Mesendoderm (in vitro differentiated cells): Measurements from ENCODE around the gene SEPTIN7. TPM values are rescaled to one million over a fixed set of nuclear protein-coding genes. Genes with fewer than 3 reads are reported as not detected.

Experiments
- DNase-seq: peaks from one replicate; pipeline ENCODE4 v3.0.0; 2013
- H2AK5ac ChIP-seq: 2 replicates; pipeline ENCODE4 v1.6.1; 2013; ENCODE audit warnings: low read length, inconsistent platforms
- H2BK120ac ChIP-seq: 2 replicates; pipeline ENCODE4 v1.6.1; 2013; ENCODE audit warnings: low read depth, mild to moderate bottlenecking, low read length, moderate library complexity, mixed read lengths
- H2BK15ac ChIP-seq: replicated peaks from 2 replicates; pipeline ENCODE4 v1.6.1; 2013; ENCODE audit warnings: low read depth, mild to moderate bottlenecking, moderate library complexity
- H2BK5ac ChIP-seq: 2 replicates; pipeline ENCODE4 v1.6.1; 2013; ENCODE audit warnings: low read length, inconsistent platforms
- H3K18ac ChIP-seq: 2 replicates; pipeline ENCODE4 v1.6.1; 2013; ENCODE audit warnings: mild to moderate bottlenecking, low read length, mixed read lengths
- H3K23ac ChIP-seq: one replicate; pipeline ENCODE4 v1.6.1; 2013; ENCODE audit warnings: low read length
- H3K27ac ChIP-seq: 2 replicates; pipeline ENCODE4 v1.5.1; 2013; ENCODE audit warnings: low read depth, mild to moderate bottlenecking, inconsistent platforms, low read length, moderate library complexity
- H3K27me3 ChIP-seq: 2 replicates; pipeline ENCODE4 v1.6.1; 2013; ENCODE audit warnings: low read length, control low read depth, mild to moderate bottlenecking, inconsistent platforms; ENCODE audit not compliant: insufficient read depth, poor library complexity
- H3K36me3 ChIP-seq: 2 replicates; pipeline ENCODE4 v1.6.1; 2013; ENCODE audit warnings: low read length, inconsistent platforms; ENCODE audit not compliant: control insufficient read depth, insufficient read depth
- H3K4ac ChIP-seq: one replicate; pipeline ENCODE4 v1.6.1; 2013; ENCODE audit warnings: low read depth, mild to moderate bottlenecking, low read length, moderate library complexity
- H3K4me1 ChIP-seq: 2 replicates; pipeline ENCODE4 v1.6.1; 2013; ENCODE audit warnings: low read depth, low read length, inconsistent platforms; ENCODE audit not compliant: control insufficient read depth
- H3K4me2 ChIP-seq: 2 replicates; pipeline ENCODE4 v1.6.1; 2013; ENCODE audit warnings: low read length
- H3K4me3 ChIP-seq: 2 replicates; pipeline ENCODE4 v1.5.1; 2013; ENCODE audit warnings: mild to moderate bottlenecking, low read length
- H3K56ac ChIP-seq: one replicate; pipeline ENCODE4 v1.6.1; 2013; ENCODE audit warnings: low read length
- H3K79me1 ChIP-seq: 2 replicates; pipeline ENCODE4 v1.6.1; 2013; ENCODE audit warnings: low read length, inconsistent platforms
- H3K79me2 ChIP-seq: 2 replicates; pipeline ENCODE4 v1.6.1; 2013; ENCODE audit warnings: mild to moderate bottlenecking, low read length; ENCODE audit not compliant: control insufficient read depth, insufficient read depth
- H3K9ac ChIP-seq: 2 replicates; pipeline ENCODE4 v1.6.1; 2013; ENCODE audit warnings: low read length, inconsistent platforms
- H4K5ac ChIP-seq: one replicate; pipeline ENCODE4 v1.6.1; 2013; ENCODE audit warnings: low read length
- H4K8ac ChIP-seq: one replicate; pipeline ENCODE4 v1.6.1; 2013; ENCODE audit warnings: low read depth, mild to moderate bottlenecking, control low read depth, low read length, moderate library complexity
- WGBS: extraction: QIAGEN DNeasy Blood & Tissue Kit; methylation state at CpG from one replicate; pipeline ENCODE4 v1.1.7; 2013; ENCODE audit warnings: low lambda C conversion rate, missing lambda C conversion rate; ENCODE audit not compliant: insufficient coverage; ENCODE audit errors: extremely low coverage; 5-methylcytosine and 5-hydroxymethylcytosine counted together
- polyA plus RNA-seq, 2 experiments: library from polyadenylated mRNA; stranded (reverse); fragments of 200-250 nt; gene quantifications; one replicate each; pipeline ENCODE4 v1.2.3, GENCODE V29; 2013

The SEPTIN7 gene
- 174 TPM for polyA plus RNA-seq (2013, experiment 1 of 2)
- 173 TPM for polyA plus RNA-seq (2013, experiment 2 of 2)

- H4K5ac ChIP-seq: no peak within 1 kb of the TSS
- peak within 1 kb of the TSS; percentile 94 for H3K4me3 ChIP-seq
- no peaks in the 10 kb centered on the region for H3K27me3 ChIP-seq
- peak within 1 kb of the TSS; percentile 53 for H3K18ac ChIP-seq
- H3K23ac ChIP-seq: peak within 1 kb of the TSS; percentile 97
- H3K9ac ChIP-seq: peak within 1 kb of the TSS; percentile 98
- no CpG with 5 or more reads among the region's 62 CpGs for WGBS
- peak within 1 kb of the TSS; percentile 94 for H3K27ac ChIP-seq
- H2BK15ac ChIP-seq: no peak within 1 kb of the TSS
- H3K56ac ChIP-seq: peak within 1 kb of the TSS; percentile 99
- DNase-seq: peak; percentile 99
- H3K4me2 ChIP-seq: peak within 1 kb of the TSS; percentile 96
- no peaks in the 10 kb centered on the region for H3K36me3 ChIP-seq
- peak within 1 kb of the TSS; percentile 56 for H3K4ac ChIP-seq
- H3K4me1 ChIP-seq: peaks cover 1% of the 10 kb centered on the region
- H3K79me1 ChIP-seq: peaks cover 1% of the 10 kb centered on the region
- no peak within 1 kb of the TSS for H4K8ac ChIP-seq
- peak within 1 kb of the TSS; percentile 91 for H2BK5ac ChIP-seq
- H3K79me2 ChIP-seq: peaks cover 37% of the 10 kb centered on the region
- no peak within 1 kb of the TSS for H2AK5ac ChIP-seq
- no peak within 1 kb of the TSS for H2BK120ac ChIP-seq
Measured at GRCh38 chr7:35800718-35801391, at the start of gene SEPTIN7. SEPTIN7 (plus strand) TSS chr7:35801057; CDS start chr7:35801210, 153 bp downstream.

- Histone ChIP-seq H3K27ac (no peak overlapping the region), H3K56ac (no peak overlapping the region), H3K9ac (no peak overlapping the region), H3K4me3 (no peak overlapping the region), H3K36me3 (no peaks in the 10 kb centered on the region), H3K4ac (no peak overlapping the region), H4K5ac (no peak overlapping the region), H2BK15ac (no peak overlapping the region), H2BK5ac (no peak overlapping the region), H3K79me2 (no peaks in the 10 kb centered on the region), H2AK5ac (no peak overlapping the region), H3K18ac (no peak overlapping the region), H3K27me3 (no peaks in the 10 kb centered on the region), H3K4me1 (no peaks in the 10 kb centered on the region), H3K23ac (no peak overlapping the region), H3K4me2 (no peak overlapping the region), H2BK120ac (no peak overlapping the region), H3K79me1 (no peaks in the 10 kb centered on the region), H4K8ac (no peak overlapping the region)
- WGBS: no CpG with 5 or more reads among the region's 2 CpGs
- DNase-seq: no peak
Measured at GRCh38 chr7:35752742-35753141, 48.1 kb upstream of the SEPTIN7 start.

GRCh38 chr7:35753761-35754603, 46.9 kb upstream of the SEPTIN7 start:
- H3K9ac ChIP-seq: no peak overlapping the region
- no peak overlapping the region for H3K56ac ChIP-seq
- H3K79me1 ChIP-seq: no peaks in the 10 kb centered on the region
- no peak overlapping the region for H3K4ac ChIP-seq
- H3K4me1 ChIP-seq: no peaks in the 10 kb centered on the region
- H3K79me2 ChIP-seq: no peaks in the 10 kb centered on the region
- no peaks in the 10 kb centered on the region for H3K27me3 ChIP-seq
- no peak overlapping the region for H3K4me2 ChIP-seq
- H2BK120ac ChIP-seq: no peak overlapping the region
- no peak overlapping the region for H3K23ac ChIP-seq
- peak; percentile 30 for DNase-seq
- no peak overlapping the region for H3K27ac ChIP-seq
- no peaks in the 10 kb centered on the region for H3K36me3 ChIP-seq
- no CpG with 5 or more reads among the region's 7 CpGs for WGBS
- no peak overlapping the region for H3K18ac ChIP-seq
- H2BK15ac ChIP-seq: no peak overlapping the region
- no peak overlapping the region for H3K4me3 ChIP-seq
- no peak overlapping the region for H2BK5ac ChIP-seq
- no peak overlapping the region for H2AK5ac ChIP-seq
- H4K5ac ChIP-seq: no peak overlapping the region
- H4K8ac ChIP-seq: no peak overlapping the region

GRCh38 chr7:35754741-35755140, 46.1 kb upstream of the SEPTIN7 start:
- no peak overlapping the region for H2AK5ac ChIP-seq
- no peak overlapping the region for H2BK5ac ChIP-seq
- no peak overlapping the region for H3K4ac ChIP-seq
- H3K4me2 ChIP-seq: no peak overlapping the region
- no peaks in the 10 kb centered on the region for H3K79me1 ChIP-seq
- H3K27ac ChIP-seq: no peak overlapping the region
- H2BK15ac ChIP-seq: no peak overlapping the region
- no peaks in the 10 kb centered on the region for H3K27me3 ChIP-seq
- no peaks in the 10 kb centered on the region for H3K79me2 ChIP-seq
- DNase-seq: peak; percentile 16
- H3K23ac ChIP-seq: no peak overlapping the region
- no peak overlapping the region for H3K56ac ChIP-seq
- H4K5ac ChIP-seq: no peak overlapping the region
- H3K36me3 ChIP-seq: no peaks in the 10 kb centered on the region
- no peak overlapping the region for H3K9ac ChIP-seq
- H2BK120ac ChIP-seq: no peak overlapping the region
- H3K4me1 ChIP-seq: no peaks in the 10 kb centered on the region
- H4K8ac ChIP-seq: no peak overlapping the region
- no peak overlapping the region for H3K4me3 ChIP-seq
- no CpG with 5 or more reads among the region's 1 CpG for WGBS
- H3K18ac ChIP-seq: no peak overlapping the region

GRCh38 chr7:35755711-35756110, 45.1 kb upstream of the SEPTIN7 start:
- H3K36me3 ChIP-seq: no peaks in the 10 kb centered on the region
- no peak overlapping the region for H3K18ac ChIP-seq
- H2AK5ac ChIP-seq: no peak overlapping the region
- H2BK120ac ChIP-seq: no peak overlapping the region
- H3K4ac ChIP-seq: no peak overlapping the region
- no peak overlapping the region for H3K9ac ChIP-seq
- no peak overlapping the region for H3K4me2 ChIP-seq
- no peaks in the 10 kb centered on the region for H3K79me2 ChIP-seq
- no peak overlapping the region for H3K23ac ChIP-seq
- no peaks in the 10 kb centered on the region for H3K27me3 ChIP-seq
- H3K56ac ChIP-seq: no peak overlapping the region
- H4K5ac ChIP-seq: no peak overlapping the region
- no peak overlapping the region for H3K27ac ChIP-seq
- no peaks in the 10 kb centered on the region for H3K79me1 ChIP-seq
- H2BK5ac ChIP-seq: no peak overlapping the region
- WGBS: no CpG with 5 or more reads among the region's 3 CpGs
- H3K4me1 ChIP-seq: no peaks in the 10 kb centered on the region
- H3K4me3 ChIP-seq: no peak overlapping the region
- peak; percentile 29 for DNase-seq
- H2BK15ac ChIP-seq: no peak overlapping the region
- H4K8ac ChIP-seq: no peak overlapping the region
